Thyroid gland (tissue), 4 donors: Measurements from ENCODE around the gene KRT81. TPM values are rescaled to one million over a fixed set of nuclear protein-coding genes. Genes with fewer than 3 reads are reported as not detected.

Experiments used
- DNase-seq, 2 donors: peaks; one replicate each; pipeline ENCODE4 v3.0.0-alpha.2; 2019
- H3K27ac ChIP-seq, 3 donors: fragments of 200-600 bp; sonication (generic); 1 replicate in 2 of 3; 2 replicates in 1 of 3; pipeline ENCODE4 v1.5.1; 2016 to 2019; ENCODE audit warnings: mild to moderate bottlenecking in 1 of 3, moderate library complexity in 1 of 3
- H3K27me3 ChIP-seq: fragments of 200-600 bp; sonication (generic); one replicate; pipeline ENCODE4 v1.5.1; 2019
- H3K36me3 ChIP-seq, 2 donors: fragments of 200-600 bp; sonication (generic); one replicate each; pipeline ENCODE4 v1.5.1; 2016 to 2019
- H3K4me1 ChIP-seq, 2 donors: fragments of 200-600 bp; sonication (generic); one replicate each; pipeline ENCODE4 v1.5.1; 2017 to 2019
- H3K4me3 ChIP-seq, 3 donors: fragments of 200-600 bp; sonication (generic); replicated peaks in 1 of 3; 1 replicate in 2 of 3; 2 replicates in 1 of 3; pipeline ENCODE4 v1.5.1; 2016; ENCODE audit warnings: mild to moderate bottlenecking in 1 of 3
- H3K9me3 ChIP-seq: fragments of 200-600 bp; sonication (generic); one replicate; pipeline ENCODE4 v1.5.1; 2017
- POLR2A ChIP-seq, 2 donors: fragments of 450-650 bp; IDR thresholded peaks; one replicate each; pipeline ENCODE4 v1.6.1; 2017; ENCODE audit warnings: antibody characterized with exemption in 2 of 2, mild to moderate bottlenecking in 2 of 2, moderate library complexity in 1 of 2
- WGBS, 2 donors: methylation state at CpG; one replicate each; pipeline ENCODE4 v1.1.5; 2017; 5-methylcytosine and 5-hydroxymethylcytosine counted together
- intact Hi-C: fragments of 100-400 bp; cut with DNase I; formaldehyde crosslinking; loops from one replicate; pipeline ENCODE4 v1.15.1; 2023
- total RNA-seq, 4 donors: library from RNA; depleted of rRNA; stranded (reverse); fragments of >200 nt; gene quantifications; one replicate each; pipeline ENCODE4 v1.2.3, GENCODE V29; 2016
- TF ChIP-seq, protein P1 (sequence below), 6 experiments: fragments of 200-600 bp in 3 of 6; fragments of 450-650 bp in 3 of 6; sonication (generic) in 3 of 6; IDR thresholded peaks; one replicate each; pipeline ENCODE4 v1.5.1; 2016 to 2019; ENCODE audit warnings: antibody characterized with exemption in 6 of 6, mild to moderate bottlenecking in 2 of 6, inconsistent platforms in 1 of 6, moderate library complexity in 1 of 6

KRT81 gene
- total RNA-seq = under 1 TPM in 2 of 4 donors, not detected in 2; 0.11 to 0.71 TPM

- Histone ChIP-seq H3K9me3 (no peaks in the 10 kb centered on the region), H3K4me1 (no peaks in the 10 kb centered on the region), H3K27me3 (no peaks in the 10 kb centered on the region), H3K27ac (no peak within 1 kb of the TSS), H3K4me3 (no peak within 1 kb of the TSS), H3K36me3 (no peaks in the 10 kb centered on the region)
- intact Hi-C loops = no loop called here
- TF ChIP-seq, protein P1, sequence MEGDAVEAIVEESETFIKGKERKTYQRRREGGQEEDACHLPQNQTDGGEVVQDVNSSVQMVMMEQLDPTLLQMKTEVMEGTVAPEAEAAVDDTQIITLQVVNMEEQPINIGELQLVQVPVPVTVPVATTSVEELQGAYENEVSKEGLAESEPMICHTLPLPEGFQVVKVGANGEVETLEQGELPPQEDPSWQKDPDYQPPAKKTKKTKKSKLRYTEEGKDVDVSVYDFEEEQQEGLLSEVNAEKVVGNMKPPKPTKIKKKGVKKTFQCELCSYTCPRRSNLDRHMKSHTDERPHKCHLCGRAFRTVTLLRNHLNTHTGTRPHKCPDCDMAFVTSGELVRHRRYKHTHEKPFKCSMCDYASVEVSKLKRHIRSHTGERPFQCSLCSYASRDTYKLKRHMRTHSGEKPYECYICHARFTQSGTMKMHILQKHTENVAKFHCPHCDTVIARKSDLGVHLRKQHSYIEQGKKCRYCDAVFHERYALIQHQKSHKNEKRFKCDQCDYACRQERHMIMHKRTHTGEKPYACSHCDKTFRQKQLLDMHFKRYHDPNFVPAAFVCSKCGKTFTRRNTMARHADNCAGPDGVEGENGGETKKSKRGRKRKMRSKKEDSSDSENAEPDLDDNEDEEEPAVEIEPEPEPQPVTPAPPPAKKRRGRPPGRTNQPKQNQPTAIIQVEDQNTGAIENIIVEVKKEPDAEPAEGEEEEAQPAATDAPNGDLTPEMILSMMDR (IDR thresholded peaks at IDR 0.05) = no peak
- TF ChIP-seq POLR2A (IDR thresholded peaks at IDR 0.05) = no peak
- WGBS, 2 donors = 46 to 62% methylated on average over 12 to 16 of the region's 32 CpGs
- no peak for DNase-seq
These were observed at the start of gene KRT81 for GRCh38 chr12:52291267-52291935. KRT81 (minus strand) TSS chr12:52291534; CDS start chr12:52291465, 69 bp downstream.

DNA sequence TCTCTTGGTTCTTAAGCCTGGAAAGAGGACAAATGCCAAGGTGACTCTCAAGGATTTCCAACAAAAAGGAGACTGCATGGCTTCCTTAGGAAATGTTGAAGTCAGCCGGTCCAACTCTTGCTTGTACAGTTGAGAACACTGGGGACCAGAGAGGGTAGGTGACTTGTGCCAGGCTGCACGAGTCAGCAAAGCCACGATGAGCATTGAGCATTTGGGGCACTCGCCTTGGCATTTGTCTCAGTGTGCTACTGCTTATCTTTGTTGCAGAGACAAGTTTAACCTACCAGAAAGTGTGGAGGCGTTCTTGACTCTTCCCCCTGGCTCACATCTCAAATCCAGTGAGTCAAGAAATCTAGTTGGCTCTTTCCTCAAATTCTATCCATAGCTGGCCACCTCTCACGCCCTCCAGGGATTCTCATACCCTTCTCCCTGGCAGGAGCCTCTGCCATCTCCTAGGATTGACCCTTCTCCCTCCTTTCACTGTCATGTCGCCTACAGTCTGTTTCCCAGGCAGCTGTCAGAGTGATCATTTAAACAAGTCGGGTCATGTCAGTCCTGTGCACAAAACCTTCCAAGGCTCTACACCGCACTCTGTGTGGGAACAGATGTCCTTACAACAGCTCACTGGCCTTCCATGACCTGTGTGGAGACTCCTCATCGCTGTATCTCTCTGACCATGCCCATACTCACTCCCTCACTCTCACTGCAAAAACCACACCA is 47.1 kb upstream of the KRT81 start:
- no peak for TF ChIP-seq POLR2A (IDR thresholded peaks at IDR 0.05)
- TF ChIP-seq, protein P1 (IDR thresholded peaks at IDR 0.05) = no peak
- DNase-seq = no peak
- Histone ChIP-seq H3K4me3 (no peak overlapping the region), H3K27ac (no peak overlapping the region), H3K36me3 (no peaks in the 10 kb centered on the region), H3K9me3 (no peaks in the 10 kb centered on the region), H3K4me1 (peaks cover 10 to 17% of the 10 kb centered on the region in 2 donors), H3K27me3 (no peaks in the 10 kb centered on the region)
- intact Hi-C loops = no loop called here
- WGBS, 2 donors = 86 to 89% methylated on average over 10 of the region's 10 CpGs

DNA sequence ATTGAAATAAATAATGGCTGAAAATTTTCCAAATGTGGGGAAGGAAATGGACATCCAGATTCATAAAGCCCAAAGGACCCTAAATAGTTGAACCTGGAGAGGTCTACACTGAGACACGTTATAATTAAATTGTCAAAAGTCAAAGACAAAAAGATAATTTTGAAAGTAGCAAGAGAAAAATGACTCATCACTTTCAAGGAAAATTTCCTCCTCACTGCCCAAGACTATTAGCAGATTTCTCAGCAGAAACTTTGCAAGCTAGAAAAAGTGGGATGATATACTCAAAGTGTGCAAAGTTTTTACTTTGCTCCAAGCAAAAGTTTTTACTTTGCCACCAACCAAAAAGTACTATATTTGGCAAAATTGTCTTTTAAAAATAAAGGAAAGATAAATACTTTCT is 45.7 kb upstream of the KRT81 start:
- intact Hi-C loops = no loop called here
- no peak overlapping the region for H3K27ac ChIP-seq
- H3K4me1 ChIP-seq = peaks cover 5 to 13% of the 10 kb centered on the region in 2 donors
- no peaks in the 10 kb centered on the region for H3K27me3 ChIP-seq
- H3K9me3 ChIP-seq = no peaks in the 10 kb centered on the region
- no peak for DNase-seq
- TF ChIP-seq POLR2A (IDR thresholded peaks at IDR 0.05) = no peak
- TF ChIP-seq, protein P1 (IDR thresholded peaks at IDR 0.05) = no peak
- H3K36me3 ChIP-seq = no peaks in the 10 kb centered on the region
- 71 to 79% methylated on average over 1 of the region's 1 CpG for WGBS, 2 donors
- H3K4me3 ChIP-seq = no peak overlapping the region

GRCh38 chr12:52336641-52337040 is 45.3 kb upstream of the KRT81 start:
- intact Hi-C loops = no loop called here
- Histone ChIP-seq H3K9me3 (no peaks in the 10 kb centered on the region), H3K27me3 (no peaks in the 10 kb centered on the region), H3K4me1 (peaks cover 6 to 17% of the 10 kb centered on the region in 2 donors), H3K4me3 (no peak overlapping the region), H3K27ac (no peak overlapping the region), H3K36me3 (no peaks in the 10 kb centered on the region)
- WGBS, 2 donors = 61 to 80% methylated on average over 2 of the region's 2 CpGs
- TF ChIP-seq, protein P1 (IDR thresholded peaks at IDR 0.05) = no peak
- no peak for TF ChIP-seq POLR2A (IDR thresholded peaks at IDR 0.05)
- DNase-seq = no peak
